Subcutaneous adipose tissue (tissue), 4 donors: ENCODE data around the gene PLA2R1. TPM values are rescaled to one million over a fixed set of nuclear protein-coding genes. Genes with fewer than 3 reads are reported as not detected.

Source experiments
- total RNA-seq, 4 donors: library from RNA; depleted of rRNA; stranded (reverse); fragments of >200 nt; gene quantifications; one replicate each; pipeline ENCODE4 v1.1.0, GENCODE V29; 2016
- TF ChIP-seq, protein P1 (sequence below): fragments of 450-650 bp; IDR thresholded peaks from one replicate; pipeline ENCODE4 v1.5.1; 2016; ENCODE audit warnings: low read depth, mild to moderate bottlenecking, control low read depth, antibody characterized with exemption, moderate library complexity

Gene PLA2R1
- total RNA-seq, 4 donors from 2014 or later: 13.2 to 24.4 (median 19.1) TPM

DNA sequence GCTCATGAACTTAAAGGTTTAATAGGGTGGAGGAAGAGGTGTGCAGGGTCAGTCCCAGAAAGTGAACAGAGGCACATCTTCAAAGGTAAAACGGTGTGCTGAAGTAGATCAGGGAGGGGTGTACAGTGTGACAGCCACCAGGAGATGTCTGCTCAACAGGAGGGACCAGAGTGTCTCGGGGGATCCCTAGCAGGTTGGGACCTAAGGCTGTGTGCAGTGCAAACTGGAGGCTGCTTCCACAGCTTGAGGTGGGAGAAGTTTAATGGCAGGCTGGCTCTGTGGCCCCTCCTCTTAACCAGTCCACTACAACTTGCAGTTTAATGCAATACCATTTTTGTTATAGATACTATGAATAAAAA lies 33.2 kb downstream of the PLA2R1 start:
- TF ChIP-seq, protein P1, sequence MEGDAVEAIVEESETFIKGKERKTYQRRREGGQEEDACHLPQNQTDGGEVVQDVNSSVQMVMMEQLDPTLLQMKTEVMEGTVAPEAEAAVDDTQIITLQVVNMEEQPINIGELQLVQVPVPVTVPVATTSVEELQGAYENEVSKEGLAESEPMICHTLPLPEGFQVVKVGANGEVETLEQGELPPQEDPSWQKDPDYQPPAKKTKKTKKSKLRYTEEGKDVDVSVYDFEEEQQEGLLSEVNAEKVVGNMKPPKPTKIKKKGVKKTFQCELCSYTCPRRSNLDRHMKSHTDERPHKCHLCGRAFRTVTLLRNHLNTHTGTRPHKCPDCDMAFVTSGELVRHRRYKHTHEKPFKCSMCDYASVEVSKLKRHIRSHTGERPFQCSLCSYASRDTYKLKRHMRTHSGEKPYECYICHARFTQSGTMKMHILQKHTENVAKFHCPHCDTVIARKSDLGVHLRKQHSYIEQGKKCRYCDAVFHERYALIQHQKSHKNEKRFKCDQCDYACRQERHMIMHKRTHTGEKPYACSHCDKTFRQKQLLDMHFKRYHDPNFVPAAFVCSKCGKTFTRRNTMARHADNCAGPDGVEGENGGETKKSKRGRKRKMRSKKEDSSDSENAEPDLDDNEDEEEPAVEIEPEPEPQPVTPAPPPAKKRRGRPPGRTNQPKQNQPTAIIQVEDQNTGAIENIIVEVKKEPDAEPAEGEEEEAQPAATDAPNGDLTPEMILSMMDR: no peak

DNA sequence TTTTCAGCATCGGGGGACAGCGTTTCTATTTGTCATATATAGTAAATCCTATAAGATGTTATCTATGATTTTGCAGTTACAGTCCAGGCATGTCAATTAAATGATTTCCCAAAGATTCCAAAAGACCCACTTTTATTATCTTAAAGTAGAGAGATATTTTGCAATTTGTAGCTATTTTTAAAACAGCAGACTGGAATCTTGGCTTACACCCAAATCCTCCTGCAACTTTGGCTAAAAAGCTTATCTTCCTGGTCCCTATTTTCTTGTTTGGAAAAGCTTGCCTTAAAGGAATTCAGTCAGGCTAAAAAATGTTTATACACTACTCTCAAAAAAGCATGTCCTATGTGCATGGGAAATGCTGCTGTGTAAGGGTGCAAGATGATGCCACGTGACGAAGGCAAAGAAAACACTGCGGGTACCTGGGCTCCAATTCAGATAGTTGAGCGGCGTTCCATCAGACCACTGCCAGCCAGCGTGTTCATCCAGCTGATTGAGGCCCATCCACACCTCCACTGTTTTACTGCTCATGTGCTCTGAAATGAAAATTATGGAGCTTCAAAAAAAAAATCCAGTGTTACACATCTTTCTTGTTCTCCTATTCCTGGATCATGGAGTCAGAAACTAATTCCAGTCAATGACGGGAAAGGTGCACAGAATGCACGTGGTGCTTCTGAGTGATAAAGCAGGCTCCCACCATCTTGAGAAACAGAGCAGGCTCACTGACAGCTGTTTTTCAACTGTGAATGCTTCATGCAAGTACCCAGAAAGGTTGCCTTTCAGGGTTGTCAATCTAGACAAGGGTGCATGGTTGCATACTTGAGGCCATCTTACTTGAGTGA lies 33.8 kb downstream of the PLA2R1 start:
- TF ChIP-seq, protein P1: no peak

DNA sequence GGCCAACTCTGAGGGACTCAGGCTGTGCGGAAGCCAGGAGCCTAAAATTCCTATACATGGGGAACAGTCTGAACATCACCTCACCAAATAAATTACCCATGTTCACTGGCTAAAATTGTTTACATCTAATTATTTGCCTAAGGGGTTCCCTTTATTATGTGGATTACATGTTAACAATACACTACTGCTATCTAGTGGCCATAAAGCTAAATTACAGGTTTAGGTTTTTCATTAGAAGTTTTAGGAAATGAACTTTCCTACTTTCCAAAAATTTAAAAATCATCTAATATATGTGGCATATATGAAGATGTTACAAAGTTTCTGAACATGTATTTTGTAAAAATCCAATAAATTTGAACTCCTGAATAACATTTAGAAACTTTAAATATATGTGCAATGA lies 40.3 kb downstream of the PLA2R1 start:
- TF ChIP-seq, protein P1: no peak

DNA sequence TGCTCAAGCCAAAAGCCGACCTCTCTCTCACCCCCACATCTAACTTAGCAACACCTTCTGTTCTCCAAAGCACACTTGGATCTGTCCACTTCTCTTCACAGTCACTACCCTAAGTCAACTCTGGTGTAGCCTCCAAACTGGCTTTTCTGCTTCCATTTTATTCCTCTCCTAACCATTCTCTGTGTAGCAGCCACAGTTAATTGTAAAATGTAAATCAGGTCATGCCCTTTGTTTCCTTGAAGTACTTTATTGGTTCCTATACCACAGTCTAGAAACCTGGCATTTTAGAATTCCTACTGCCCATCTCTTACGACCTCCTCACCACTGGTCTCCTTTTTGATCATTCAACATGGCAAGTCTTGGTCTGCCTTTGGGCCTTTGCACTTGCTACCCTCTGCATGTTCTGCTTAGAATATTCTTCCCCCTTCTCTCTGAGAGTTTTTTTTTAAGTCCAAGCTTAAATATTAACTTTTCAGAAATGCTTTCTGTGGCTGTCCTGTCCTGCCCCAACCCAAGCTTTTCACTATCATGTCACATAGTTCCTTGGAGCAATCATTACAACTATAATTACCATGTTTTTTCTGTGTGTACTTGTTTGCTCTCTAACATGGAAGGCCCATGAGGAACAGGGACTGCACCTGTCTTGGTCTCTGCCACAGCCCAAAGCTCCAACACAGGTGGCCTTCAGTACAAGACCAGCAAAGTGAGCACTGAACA lies 42.9 kb downstream of the PLA2R1 start:
- TF ChIP-seq, protein P1: no peak

DNA sequence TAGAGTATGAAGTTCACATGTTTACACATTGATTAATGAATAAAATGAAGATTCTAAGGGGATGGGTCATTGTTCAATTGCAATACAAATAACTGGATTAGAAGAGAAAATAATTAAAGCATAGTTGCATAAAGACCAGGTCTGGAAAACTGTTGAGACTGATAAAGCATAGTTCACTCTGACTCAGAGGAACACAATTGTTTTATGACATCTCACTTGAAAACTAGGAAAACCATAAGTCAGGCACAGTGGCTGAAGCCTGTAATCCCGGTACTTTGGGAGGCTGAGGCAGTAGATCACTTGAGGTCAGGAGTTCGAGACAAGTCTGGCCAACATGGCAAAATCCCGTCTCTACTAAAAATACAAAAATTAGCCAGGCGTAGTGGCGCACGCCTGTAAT lies 46.7 kb downstream of the PLA2R1 start:
- TF ChIP-seq, protein P1: no peak

- TF ChIP-seq, protein P1: no peak
These were observed 48.2 kb downstream of the PLA2R1 start for GRCh38 chr2:160014227-160014626.

DNA sequence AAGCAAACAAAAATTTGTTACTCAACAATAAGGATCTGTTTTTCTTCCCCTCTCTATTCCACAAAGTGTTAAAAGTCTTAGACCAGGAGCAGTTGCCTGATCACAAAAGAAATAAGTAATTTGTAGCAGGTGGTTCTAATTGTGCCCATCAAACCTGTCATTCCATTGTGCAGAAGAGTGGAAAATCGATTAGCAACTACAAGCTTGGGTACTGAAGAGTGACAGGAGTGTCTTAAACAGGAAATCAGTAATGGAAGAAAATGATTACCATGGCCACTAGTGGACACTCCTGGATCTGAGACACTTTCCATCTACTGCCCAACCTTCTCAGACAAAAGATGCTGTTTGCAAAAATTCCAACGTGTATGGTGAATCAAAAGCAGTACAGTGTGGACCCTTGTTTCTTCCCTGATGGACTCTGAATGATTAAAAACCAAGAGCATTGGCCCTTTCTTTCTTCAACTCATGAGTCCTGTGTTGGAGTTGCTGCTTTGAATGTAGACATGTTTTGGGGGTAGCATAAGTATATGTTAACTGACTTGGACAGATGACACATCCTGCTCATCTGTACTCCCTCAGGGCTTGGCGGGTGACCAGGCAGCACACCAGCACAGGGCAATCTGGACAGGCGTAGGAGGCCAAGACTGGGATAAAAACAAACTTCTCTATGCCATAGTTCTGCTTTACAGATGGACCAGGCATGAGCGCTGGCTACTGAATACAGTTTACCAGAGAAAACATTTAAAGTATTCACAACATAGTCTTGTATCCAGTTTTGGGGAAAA lies 51.9 kb downstream of the PLA2R1 start:
- TF ChIP-seq, protein P1: no peak
